T follicular helper cell (primary cell): ENCODE measurements around the gene MDK.

ENCODE experiments used
- DNase-seq: peaks from one replicate; pipeline ENCODE4 v3.0.0-alpha.2; 2020; ENCODE audit warnings: low read depth
- total RNA-seq, 2 experiments: gene quantifications; one replicate each; lab custom pipeline; 2026; lab: John Stamatoyannopoulos, UW

The MDK gene
- 0.48 to 1.4 reads per million in 2 experiments for total RNA-seq

- no peak for DNase-seq
Measured at GRCh38 chr11:46381048-46381818, at the start of gene MDK. Gene MDK (plus strand): TSS chr11:46381669. CDS start chr11:46382058, 389 bp downstream.

- DNase-seq: no peak
Measured at GRCh38 chr11:46332093-46332567, 49.3 kb upstream of the MDK start.

GRCh38 chr11:46332568-46333393 is 48.7 kb upstream of the MDK start:
- no peak for DNase-seq

GRCh38 chr11:46333394-46333947 is 48.0 kb upstream of the MDK start:
- no peak for DNase-seq

GRCh38 chr11:46334211-46334610 is 47.3 kb upstream of the MDK start:
- DNase-seq: no peak

- no peak for DNase-seq
Measured at GRCh38 chr11:46335271-46335670, 46.2 kb upstream of the MDK start.

- no peak for DNase-seq
Measured at GRCh38 chr11:46335890-46336562, 45.4 kb upstream of the MDK start.

GRCh38 chr11:46336563-46337180 is 44.8 kb upstream of the MDK start:
- DNase-seq: no peak

- no peak for DNase-seq
Measured at GRCh38 chr11:46337626-46338345, 43.7 kb upstream of the MDK start.

- DNase-seq: no peak
Measured at GRCh38 chr11:46338636-46338987, 42.9 kb upstream of the MDK start.

- DNase-seq: no peak
Measured at GRCh38 chr11:46338988-46339666, 42.3 kb upstream of the MDK start.

- DNase-seq: no peak
Measured at GRCh38 chr11:46339816-46340215, 41.7 kb upstream of the MDK start.

GRCh38 chr11:46341454-46341853 is 40.0 kb upstream of the MDK start:
- no peak for DNase-seq

- no peak for DNase-seq
Measured at GRCh38 chr11:46342239-46342638, 39.2 kb upstream of the MDK start.

GRCh38 chr11:46343520-46343919 is 37.9 kb upstream of the MDK start:
- no peak for DNase-seq

- no peak for DNase-seq
Measured at GRCh38 chr11:46345131-46345597, 36.3 kb upstream of the MDK start.

GRCh38 chr11:46345881-46346484 is 35.5 kb upstream of the MDK start:
- no peak for DNase-seq

GRCh38 chr11:46346886-46347636 is 34.4 kb upstream of the MDK start, which contains the start of gene DGKZ:
Gene DGKZ (plus strand): TSS chr11:46347463. CDS start chr11:46347660, 197 bp downstream.
- peak; percentile 85 for DNase-seq
